GM18499 (cell line): ENCODE measurements around the gene VMAC.
"Not testable (repeated sequence)": the region's sequence is repeated elsewhere in the genome, so short reads cannot be mapped to it uniquely, and the experiment has no call there.

Experiments used
- ATAC-seq: cut with Tn5 transposase; IDR thresholded peaks from one replicate; pipeline ENCODE4 v1.9.1; 2021; ENCODE audit warnings: moderate number of reproducible peaks; ENCODE audit not compliant: insufficient read depth, unreplicated experiment

The VMAC gene

DNA sequence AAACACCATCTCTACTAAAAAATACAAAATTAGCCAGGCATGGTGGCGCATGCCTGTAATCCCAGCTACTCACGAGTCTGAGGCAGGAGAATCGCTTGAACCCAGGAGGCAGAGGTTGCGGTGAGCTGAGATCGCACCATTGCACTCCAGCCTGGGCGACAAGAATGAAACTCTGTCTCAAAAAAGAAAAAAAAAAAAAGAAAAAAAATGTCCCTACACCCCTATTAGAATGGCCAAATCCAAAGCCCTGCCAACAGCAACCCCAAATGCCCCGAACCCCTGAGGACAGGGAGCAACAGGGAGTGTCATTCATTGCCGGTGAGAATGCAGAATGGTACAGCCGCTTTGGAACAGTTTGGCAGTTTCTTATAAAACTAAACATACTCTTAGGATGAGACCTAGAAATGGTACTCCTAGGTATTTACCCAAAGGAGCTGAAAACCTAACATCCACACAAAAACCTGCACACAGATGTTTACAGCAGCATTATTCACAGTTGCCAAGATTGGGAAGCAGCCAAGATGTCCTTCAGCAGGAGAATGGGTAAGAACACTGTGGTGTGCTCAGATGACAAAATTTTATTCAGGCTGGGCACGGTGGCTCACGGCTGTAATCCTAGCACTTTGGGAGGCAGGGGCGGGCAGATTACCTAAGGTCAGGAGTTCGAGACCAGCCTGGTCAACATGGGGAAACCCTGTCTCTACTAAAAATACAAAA lies 21.4 kb upstream of the VMAC start:
- ATAC-seq = not testable (repeated sequence)

DNA sequence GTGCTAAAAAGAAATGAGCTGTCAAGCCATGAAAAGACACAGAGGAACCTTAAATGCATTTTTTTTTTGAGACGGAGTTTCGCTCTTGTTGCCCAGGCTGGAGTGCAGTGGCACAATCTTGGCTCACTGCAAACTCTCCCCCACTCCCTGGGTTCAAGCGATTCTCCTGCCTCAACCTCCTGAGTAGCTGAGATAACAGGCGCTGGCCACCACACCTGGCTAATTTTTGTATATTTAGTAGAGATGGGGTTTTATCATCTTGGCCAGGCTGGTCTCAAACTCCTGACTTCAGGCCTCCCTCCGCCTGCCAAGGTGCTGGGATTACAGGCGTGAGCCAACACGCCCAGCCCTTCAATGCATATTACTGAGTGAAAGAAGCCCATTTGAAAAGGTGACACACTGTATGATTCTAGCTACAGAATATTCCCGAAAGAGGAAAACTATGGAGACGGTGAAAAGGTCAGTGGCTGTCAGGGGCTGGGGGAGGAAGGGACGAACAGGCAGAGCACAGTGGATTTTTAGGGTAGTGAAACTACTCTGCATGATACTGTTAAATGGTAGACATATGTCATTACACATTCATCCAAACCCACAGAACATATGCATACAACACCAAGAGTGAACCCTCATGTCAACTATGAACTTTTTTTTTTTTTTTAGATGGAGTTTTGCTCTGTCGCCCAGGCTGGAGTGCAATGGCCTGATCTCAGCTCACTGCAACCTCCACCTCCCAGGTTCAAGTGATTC lies 20.4 kb upstream of the VMAC start:
- not testable (repeated sequence) for ATAC-seq

DNA sequence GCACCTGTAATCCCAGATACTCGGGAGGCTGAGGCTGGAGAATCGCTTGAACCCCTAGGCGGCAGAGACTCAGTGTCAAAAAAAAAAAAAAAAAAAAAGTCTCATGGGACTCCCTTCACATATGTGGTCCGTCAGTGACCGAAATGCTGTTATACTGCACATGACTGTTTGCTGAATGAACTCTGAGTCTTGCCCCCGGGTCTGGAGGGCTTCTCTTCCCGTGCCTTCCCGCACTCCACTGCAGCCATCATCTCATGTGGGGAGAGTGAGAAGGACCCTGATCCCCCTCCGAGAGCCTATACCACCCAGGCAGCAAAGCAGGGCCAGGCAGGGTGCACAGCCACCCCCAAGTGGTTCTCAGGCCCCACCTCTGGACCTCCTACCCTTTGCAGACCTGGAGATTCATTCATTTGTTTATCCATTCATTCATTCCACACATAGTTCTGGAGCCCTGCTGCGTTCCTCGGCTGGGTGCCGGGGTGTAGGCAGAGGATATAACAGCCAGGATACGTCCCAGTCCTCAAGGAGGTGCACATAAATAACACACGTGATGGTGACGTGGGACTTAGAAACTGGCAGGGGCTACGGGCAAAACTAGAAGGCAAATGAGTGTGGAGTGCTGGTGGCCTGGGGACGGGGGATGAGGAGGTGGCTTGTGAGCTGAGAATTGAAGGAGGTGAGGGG lies 15.2 kb upstream of the VMAC start:
- no peak for ATAC-seq

DNA sequence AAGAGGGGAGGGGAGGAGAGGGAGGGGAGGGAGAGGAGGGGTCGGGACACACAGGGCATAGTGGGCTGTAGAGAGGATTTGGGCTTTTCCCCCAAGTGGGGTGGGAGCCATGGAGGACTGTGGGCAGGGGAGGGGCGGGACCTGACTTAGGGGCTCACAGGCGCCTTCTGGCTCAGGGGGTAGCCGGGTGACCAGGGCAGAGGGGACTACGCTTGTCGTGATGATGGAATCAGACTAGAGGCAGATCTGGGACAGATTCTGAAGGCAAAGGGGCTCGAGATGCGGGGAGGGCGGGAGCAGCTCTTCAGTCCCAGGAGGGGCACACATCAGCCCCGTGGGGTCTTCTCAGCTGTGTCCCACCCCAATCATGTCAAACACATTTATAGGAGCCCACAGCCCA lies 14.6 kb upstream of the VMAC start:
- no peak for ATAC-seq

DNA sequence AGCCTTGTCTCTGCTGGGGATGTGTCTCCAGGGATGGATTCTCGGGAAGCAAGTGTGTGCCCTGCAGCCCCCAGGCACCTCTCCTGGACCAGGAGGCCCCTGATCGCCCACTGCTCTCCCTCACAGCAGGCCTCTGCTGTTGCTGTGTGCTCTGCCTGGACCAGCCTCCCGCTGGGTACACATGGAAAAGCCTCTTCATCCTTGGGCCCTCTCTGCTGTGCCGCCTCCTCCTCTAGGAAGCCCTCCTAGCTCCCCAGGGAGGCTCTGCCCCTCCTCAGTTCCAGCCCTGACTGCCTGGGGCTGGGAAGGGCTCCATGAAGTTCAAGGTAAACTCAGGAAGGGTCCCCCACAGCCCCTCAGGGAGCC lies 13.1 kb upstream of the VMAC start:
- no peak for ATAC-seq

DNA sequence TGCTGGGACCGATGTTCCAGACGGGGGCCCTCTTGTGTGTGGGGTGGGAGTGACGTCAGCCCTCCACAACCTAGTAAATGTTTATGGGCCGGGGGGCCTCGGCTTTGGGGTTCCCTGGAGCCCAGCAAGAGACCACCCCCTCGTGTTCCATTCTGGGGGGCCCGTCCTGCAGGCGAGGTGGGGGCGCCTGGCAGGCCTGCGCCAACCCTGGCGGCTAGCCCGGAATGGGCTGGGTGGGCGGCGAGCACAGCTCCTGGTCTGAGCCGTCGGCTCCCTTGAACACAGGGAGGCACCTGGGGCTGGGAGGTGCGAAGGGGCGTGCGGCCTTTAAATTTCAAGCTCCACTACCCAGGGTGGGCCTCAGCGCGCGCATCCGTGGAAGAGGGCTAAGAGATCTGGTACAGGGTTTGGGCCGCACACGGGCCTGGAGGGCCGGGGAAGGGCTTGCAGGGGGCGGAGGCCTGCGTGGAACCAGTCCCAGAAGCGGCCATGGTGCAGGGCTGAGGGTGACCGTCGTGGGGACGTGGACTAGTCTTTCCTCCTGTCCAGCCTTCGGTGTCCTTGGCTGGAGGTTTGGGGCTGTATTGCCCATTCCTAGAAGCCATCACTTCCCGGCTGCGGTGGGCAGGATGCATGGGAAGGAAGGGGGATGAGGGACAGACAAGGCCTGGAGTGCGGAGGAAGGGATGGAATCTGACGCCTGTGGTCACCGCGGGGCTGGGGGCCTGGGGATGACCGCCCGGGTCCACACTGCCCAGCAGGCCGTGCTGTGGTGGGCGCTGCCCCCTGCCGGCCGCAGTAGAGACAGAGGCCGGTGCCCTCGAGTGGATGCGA lies 12.5 kb upstream of the VMAC start:
- ATAC-seq = no peak

DNA sequence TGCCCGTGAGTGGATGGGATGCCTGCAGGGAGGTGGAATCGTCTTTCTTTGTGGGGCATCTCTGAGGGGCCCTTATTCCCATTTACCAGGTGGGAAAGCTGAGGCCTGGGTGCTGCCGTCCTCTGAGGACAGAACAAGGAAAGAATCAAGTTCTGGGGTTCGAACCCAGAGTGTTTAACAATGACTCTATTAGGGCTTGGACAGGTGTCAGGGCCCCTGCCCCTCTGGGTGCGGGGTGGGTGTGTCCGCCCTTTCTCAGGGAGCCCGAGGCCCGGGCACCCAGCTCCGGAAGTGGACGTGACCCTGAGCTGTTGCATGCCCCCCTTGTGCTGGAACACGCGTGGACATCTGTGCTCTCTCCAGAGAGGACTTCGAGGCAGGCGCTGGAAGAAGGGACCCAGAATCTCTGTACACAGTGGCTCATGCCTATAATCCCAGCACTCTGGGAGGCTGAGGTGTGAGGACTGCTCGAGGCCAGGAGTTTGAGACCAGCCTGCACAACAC lies 11.8 kb upstream of the VMAC start:
- ATAC-seq = no peak

DNA sequence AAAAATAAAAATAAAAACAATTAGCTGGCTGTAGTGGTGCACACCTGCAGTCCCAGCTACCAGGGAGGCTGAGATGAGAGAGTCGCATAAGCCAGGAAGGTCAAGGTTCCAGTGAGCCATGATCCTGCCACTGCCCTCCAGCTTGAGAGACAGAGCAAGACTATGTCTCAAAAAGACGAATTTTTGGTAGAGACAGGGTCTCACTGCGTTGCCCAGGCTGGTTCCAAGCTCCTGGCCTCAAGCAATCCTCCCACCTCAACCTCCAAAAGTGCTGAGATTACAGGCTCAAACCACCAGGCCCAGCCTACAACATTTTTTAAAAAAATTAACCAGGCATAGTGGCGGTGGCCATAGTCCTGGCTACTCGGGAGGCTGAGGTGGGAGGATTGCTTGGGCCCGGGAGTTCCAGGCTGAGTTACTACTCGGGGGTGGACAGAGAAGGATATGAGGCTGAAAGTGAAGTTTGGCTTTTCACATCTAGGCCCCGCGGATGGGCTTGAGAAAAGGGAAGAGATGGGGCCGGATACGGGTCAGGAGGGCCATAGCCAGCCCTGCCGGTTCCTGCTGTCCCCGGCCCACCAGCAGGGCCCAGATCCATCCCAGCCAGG lies 11.3 kb upstream of the VMAC start:
- no peak for ATAC-seq

DNA sequence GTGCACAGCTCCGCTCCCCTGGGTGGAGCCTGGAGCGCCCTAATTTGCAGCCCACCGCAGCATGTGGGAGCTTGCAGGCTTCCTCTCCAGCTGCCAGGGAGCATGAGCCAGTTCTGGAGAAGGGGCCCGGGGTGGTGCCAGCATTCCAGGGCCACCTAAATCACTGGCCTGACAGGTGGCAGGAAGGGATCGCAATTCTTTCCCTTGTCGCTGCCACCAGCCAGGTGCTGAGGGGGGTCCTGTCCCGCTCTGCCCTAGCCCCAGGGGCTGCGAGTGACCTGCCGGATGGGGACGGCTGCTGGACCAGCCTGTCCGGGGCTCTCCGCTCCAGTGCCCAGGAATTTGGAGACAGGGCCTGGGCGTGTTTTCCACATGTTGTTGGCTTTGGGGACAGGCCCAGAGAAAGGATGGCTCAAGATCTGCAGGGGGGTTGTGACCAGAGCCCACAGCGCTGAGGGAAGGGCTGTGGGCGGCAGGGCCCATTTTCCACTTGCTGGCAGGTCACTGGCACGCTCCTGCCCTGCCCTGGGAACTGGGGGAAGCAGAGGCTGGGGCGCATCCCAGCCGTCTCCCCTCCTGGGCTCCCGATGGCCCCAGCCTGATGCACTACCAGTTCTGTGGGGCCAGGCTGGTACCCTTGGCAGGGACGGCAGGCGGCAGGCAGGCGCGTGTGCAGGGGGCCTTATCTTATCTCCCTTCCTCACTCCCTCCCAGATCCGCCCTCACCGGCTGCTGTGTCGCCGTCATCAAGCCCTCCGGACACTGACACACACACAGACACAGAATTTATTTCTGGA lies 10.6 kb upstream of the VMAC start:
- ATAC-seq = no peak

DNA sequence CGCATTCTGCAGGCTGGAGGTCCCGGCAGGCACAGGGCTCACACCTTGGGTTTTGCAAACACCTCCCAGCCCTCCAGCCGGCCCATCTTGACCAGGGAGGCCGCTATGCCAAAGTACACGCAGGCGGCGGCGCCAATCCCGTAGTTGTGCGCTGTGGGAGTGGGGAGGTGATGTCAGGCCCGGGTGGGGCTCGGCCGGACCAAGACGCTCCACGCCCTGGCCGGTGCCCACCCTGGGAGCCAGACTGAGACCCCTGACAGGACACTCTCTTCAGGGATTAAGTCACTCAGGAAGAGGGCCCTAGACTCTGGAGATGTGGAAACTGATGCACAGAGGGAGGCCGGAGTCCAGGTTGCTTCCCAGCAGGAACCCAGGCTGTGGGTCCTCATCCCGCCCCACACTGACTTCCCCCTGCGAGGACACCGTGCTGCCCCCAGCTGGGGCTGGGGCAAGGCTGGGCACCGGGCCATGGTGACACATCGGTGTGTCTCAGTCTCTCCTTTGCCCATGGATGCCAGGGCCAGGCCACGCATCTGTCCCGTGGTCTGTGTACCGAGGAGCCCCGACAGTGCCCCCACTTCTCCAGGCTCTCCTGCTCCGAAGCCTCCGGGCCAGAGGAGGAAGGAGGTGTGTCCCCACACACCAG lies 9.8 kb upstream of the VMAC start:
- no peak for ATAC-seq

DNA sequence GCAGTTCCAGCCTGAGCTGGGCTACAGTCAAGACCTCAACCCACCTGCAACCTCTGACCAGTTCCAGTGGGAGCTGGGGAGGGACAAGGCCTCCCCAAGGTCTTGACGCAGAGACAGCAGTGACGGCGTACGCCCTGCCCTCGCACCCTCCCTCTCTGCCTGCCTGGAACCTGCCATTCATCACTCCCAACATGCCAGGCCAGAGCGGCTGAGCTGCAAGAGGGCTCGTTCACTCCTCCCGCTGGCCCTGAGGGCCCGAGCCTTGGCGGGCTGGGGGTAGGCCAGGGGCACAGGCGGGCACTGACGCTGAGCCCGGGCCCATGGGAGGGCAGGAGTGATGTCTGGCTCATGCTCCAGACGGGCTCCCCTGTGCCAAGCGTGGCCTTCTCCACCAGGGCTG lies 9.3 kb upstream of the VMAC start:
- no peak for ATAC-seq

DNA sequence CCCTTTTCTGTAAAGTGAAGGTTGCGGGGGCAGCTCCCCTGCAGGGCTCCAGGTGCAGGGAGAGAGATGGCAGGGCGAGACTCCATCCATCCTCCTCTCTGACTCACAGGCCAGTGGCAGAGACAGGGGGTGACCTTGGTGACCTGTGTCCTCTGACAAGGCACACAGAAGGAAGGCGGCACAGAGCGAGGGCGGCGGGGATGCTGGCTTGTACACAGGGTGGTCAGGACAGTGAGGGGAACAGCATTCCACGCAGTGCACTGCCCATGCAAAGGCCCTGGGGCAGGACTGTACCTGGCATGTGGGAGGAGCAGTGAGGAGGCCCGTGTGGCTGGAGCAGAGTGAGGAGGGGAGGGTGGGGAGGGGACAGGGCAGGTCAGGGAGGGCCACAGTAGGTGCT lies 8.8 kb upstream of the VMAC start:
- ATAC-seq = no peak

DNA sequence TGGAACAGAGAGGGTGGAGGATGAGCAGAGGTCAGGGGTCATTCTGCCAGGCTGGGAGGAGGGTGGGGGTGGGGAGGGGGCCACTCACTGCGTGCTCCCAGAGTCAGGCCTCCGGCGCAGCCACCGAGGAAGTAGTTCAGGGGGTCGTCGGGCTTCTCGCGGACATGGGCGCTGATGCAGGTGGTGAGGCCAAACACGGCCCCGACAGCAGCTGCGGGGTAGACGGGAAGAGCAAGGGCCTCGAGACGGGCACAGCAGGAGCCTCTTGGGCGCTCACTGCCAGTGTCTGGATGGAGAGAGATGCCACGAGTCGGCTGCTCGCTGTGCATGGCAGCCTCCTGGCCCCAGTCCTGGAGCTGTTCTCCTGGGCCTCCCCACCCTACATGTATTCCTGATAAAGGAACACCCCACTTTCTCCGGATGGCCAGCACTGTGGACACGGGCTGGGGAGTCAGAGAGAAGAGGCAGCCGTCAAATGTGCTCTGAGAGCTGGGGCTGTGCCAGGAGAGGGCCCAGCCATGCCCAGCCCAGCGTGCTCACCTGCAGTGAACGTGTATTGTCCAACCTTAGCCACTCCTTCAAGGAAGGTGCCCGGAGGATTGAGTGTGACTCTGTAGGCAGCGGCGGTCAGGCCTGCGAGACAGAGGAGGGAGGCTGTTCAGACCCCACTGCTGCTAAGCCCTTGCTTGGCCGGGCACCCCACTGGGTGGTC lies 8.2 kb upstream of the VMAC start:
- ATAC-seq = no peak

DNA sequence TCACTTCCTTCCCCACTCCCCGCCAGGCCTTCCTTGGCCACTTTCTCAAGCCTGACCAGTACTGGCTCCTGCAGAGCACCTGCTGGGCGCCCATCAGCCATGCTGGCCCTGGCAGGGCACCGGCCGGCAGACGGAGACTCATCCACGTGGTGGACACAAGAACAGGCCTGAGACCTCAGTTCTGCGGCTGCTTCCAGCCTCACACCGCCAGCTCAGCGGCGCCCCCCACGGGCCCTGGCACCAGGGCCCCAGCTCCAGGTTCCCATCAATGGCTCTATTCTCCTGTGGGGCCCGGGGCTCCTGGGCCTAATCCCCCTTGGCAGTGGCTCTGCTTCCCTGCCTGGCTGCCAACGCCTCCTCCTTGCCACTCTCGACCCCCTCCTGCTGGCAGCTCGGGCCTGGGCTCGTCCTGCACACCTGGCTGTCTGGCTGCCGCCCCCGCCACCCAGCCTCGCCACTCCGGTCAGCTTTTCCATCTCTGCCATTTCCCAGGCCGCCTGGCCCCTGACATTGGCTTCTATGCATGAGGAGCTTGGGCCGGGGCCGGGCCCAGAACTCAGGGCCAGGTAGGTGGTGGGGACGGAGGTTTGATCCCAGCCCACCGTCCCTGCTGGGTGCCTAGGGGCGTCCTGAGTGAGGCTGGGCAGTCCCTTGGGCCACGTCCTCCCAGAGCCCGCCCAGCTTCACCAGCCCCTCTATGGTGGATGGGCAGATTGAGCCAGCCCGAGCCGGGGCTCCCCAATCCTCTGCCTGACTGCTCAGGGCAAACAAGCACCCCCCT lies 7.3 kb upstream of the VMAC start:
- ATAC-seq = no peak

DNA sequence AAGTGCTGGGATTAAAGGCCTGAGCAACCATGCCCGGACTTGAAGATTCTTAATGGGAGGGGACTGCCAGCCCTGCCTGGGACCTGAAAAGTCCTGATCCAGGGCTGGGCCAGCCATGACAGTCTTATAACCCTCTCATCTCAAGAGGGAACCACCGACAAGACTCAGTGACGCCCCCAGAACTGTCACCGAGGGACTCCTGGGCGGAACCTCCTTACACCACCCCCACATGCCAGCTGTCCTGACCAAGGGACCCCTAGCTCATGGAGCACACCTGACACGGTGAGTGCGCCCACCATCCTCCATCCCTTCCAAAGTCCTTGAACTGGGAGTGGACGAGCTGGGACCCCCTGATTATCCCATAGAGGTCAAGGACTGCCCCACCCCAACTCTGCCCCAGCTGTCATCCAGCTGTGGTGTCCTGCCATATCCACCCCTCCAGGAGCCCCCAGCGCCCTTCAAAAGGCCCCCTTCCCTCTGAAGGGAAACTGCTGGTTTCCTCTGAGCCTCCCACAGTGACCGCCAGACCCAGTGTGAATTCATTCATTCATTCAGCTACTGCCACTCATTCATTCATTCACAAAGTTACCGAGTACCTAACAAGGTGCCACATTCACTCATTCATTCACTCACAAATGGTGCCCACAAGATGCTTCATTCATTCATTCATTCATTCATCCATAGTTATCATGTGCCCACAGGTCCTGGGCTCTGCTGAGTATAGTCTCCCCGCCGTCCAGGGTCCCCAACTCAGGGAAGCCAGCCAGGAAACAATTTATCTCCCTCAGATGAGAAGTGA lies 4.7 kb upstream of the VMAC start:
- ATAC-seq = no peak

DNA sequence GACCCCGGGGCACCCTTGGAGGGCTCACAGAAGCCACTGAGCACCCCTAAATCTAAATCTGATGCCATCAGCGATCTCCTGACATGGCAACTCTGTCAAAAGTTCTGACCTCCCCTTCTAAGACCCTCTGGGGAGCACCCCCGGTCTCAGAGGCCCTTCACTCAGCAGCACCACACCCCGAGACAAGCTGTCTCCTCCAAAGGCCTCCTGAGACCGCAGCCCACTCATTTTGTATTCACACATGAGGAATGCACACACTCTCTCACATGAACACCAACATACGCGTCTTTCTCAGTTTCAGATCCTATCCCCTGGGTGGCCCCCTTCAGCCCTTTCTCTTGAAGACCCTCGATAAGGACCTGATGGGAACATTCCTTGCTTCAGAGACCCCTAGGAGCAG lies 3.7 kb upstream of the VMAC start:
- ATAC-seq = no peak
